GM19193 (cell line): ENCODE results near the gene CASP2.

Experiments used
- POLR2A ChIP-seq: IDR thresholded peaks from 4 replicates; pipeline ENCODE4 v1.6.1; 2011; ENCODE audit not compliant: insufficient read depth, insufficient read length; ENCODE audit errors: extremely low read depth

Gene CASP2

GRCh38 chr7:143256932-143257331 is 31.2 kb upstream of the CASP2 start:
- no peak for TF ChIP-seq POLR2A

GRCh38 chr7:143257501-143257900 is 30.6 kb upstream of the CASP2 start:
- no peak for TF ChIP-seq POLR2A

GRCh38 chr7:143258831-143259230 is 29.3 kb upstream of the CASP2 start:
- no peak for TF ChIP-seq POLR2A

GRCh38 chr7:143259765-143260164 is 28.4 kb upstream of the CASP2 start:
- no peak for TF ChIP-seq POLR2A

- no peak for TF ChIP-seq POLR2A
These were observed 26.2 kb upstream of the CASP2 start for GRCh38 chr7:143261901-143262300.

- peak; percentile 95 for TF ChIP-seq POLR2A
These were observed 24.6 kb upstream of the CASP2 start, which contains the start of gene GSTK1 for GRCh38 chr7:143263266-143264195. Gene GSTK1, plus strand, starts transcription at chr7:143263441. Its CDS starts 73 bp downstream, at chr7:143263514.

GRCh38 chr7:143265017-143265693 is 23.0 kb upstream of the CASP2 start:
- no peak for TF ChIP-seq POLR2A

- TF ChIP-seq POLR2A, result no peak
These were observed 18.9 kb upstream of the CASP2 start for GRCh38 chr7:143269251-143269650.

- TF ChIP-seq POLR2A, result no peak
These were observed 16.9 kb upstream of the CASP2 start for GRCh38 chr7:143271240-143271639.

GRCh38 chr7:143272871-143273270 is 15.3 kb upstream of the CASP2 start:
- TF ChIP-seq POLR2A, result no peak

GRCh38 chr7:143279186-143280098 is 8.7 kb upstream of the CASP2 start:
- TF ChIP-seq POLR2A, result no peak

GRCh38 chr7:143280160-143280559 is 8.0 kb upstream of the CASP2 start:
- no peak for TF ChIP-seq POLR2A

- TF ChIP-seq POLR2A, result no peak
These were observed 7.6 kb upstream of the CASP2 start for GRCh38 chr7:143280566-143280965.

GRCh38 chr7:143281529-143281928 is 6.6 kb upstream of the CASP2 start:
- no peak for TF ChIP-seq POLR2A

GRCh38 chr7:143282124-143282523 is 6.0 kb upstream of the CASP2 start:
- no peak for TF ChIP-seq POLR2A
